Fibroblast of upper back skin (primary cell): ENCODE measurements around the gene FKBP1A.

Source experiments
- DNase-seq: peaks from one replicate; pipeline ENCODE4 v3.0.0-alpha.2; 2013

FKBP1A gene

GRCh38 chr20:1383623-1384404 is 9.0 kb downstream of the FKBP1A start:
- no peak for DNase-seq

GRCh38 chr20:1382670-1383069 is 10.2 kb downstream of the FKBP1A start:
- DNase-seq, result no peak

- DNase-seq, result no peak
These were observed 10.9 kb downstream of the FKBP1A start for GRCh38 chr20:1381753-1382591.

GRCh38 chr20:1378735-1379125 is 14.1 kb downstream of the FKBP1A start:
- DNase-seq, result no peak

- DNase-seq, result no peak
These were observed 14.7 kb downstream of the FKBP1A start for GRCh38 chr20:1377984-1378734.

GRCh38 chr20:1377341-1377871 is 15.4 kb downstream of the FKBP1A start:
- DNase-seq, result no peak

GRCh38 chr20:1376408-1377270 is 16.2 kb downstream of the FKBP1A start:
- no peak for DNase-seq

- no peak for DNase-seq
These were observed 16.8 kb downstream of the FKBP1A start for GRCh38 chr20:1376007-1376406.

GRCh38 chr20:1375515-1375914 is 17.3 kb downstream of the FKBP1A start:
- peak; percentile 59 for DNase-seq

- no peak for DNase-seq
These were observed 18.6 kb downstream of the FKBP1A start for GRCh38 chr20:1374246-1374645.

GRCh38 chr20:1373614-1374013 is 19.2 kb downstream of the FKBP1A start:
- DNase-seq, result no peak

GRCh38 chr20:1373036-1373435 is 19.8 kb downstream of the FKBP1A start:
- DNase-seq, result no peak

GRCh38 chr20:1371830-1372539 is 20.9 kb downstream of the FKBP1A start:
- no peak for DNase-seq

GRCh38 chr20:1371202-1371782 is 21.6 kb downstream of the FKBP1A start:
- DNase-seq, result no peak

GRCh38 chr20:1370548-1371110 is 22.2 kb downstream of the FKBP1A start:
- peak; percentile 64 for DNase-seq

- no peak for DNase-seq
These were observed 22.9 kb downstream of the FKBP1A start for GRCh38 chr20:1369970-1370369.

GRCh38 chr20:1368448-1369199 is 24.2 kb downstream of the FKBP1A start:
- peak; percentile 43 for DNase-seq

- DNase-seq, result no peak
These were observed 25.4 kb downstream of the FKBP1A start for GRCh38 chr20:1367479-1367878.

GRCh38 chr20:1364106-1364505 is 28.7 kb downstream of the FKBP1A start:
- no peak for DNase-seq

GRCh38 chr20:1363522-1363921 is 29.3 kb downstream of the FKBP1A start:
- DNase-seq, result no peak
